ENCODE measurements around the gene PRPF4. TPM values are rescaled to one million over a fixed set of nuclear protein-coding genes. Genes with fewer than 3 reads are reported as not detected.
A peak's percentile ranks its signal among the peaks of the same experiment; 100 is the strongest.
"Not testable (repeated sequence)": the region's sequence is repeated elsewhere in the genome, so short reads cannot be mapped to it uniquely, and the experiment has no call there.

The PRPF4 gene
- total and polyA plus RNA-seq, 2 donors = 14.4 to 23.4 TPM

GRCh38 chr9:113249661-113250060 lies 25.8 kb upstream of the PRPF4 start:
- H3K4me3 ChIP-seq (ENCODE audit: low read depth, low read length); H3K27ac ChIP-seq (ENCODE audit: low read depth); H3K36me3 ChIP-seq (ENCODE audit: insufficient read depth); H3K4me1 ChIP-seq (ENCODE audit: insufficient read depth); DNase-seq (ENCODE audit: extremely low spot score): not testable (repeated sequence)
- 97% methylated on average over 2 of the region's 2 CpGs for WGBS

GRCh38 chr9:113250807-113251206 lies 24.7 kb upstream of the PRPF4 start:
- no peak for DNase-seq (ENCODE audit: extremely low spot score)
- Histone ChIP-seq H3K4me3 (ENCODE audit: low read depth, low read length) (no peak overlapping the region), H3K27ac (ENCODE audit: low read depth) (no peak overlapping the region), H3K36me3 (ENCODE audit: insufficient read depth) (no peaks in the 10 kb centered on the region), H3K4me1 (ENCODE audit: insufficient read depth) (no peaks in the 10 kb centered on the region)
- WGBS = 97% methylated on average over 2 of the region's 2 CpGs

- 94% methylated on average over 1 of the region's 1 CpG for WGBS
- Histone ChIP-seq H3K4me1 (ENCODE audit: insufficient read depth) (no peaks in the 10 kb centered on the region), H3K4me3 (ENCODE audit: low read depth, low read length) (no peak overlapping the region), H3K36me3 (ENCODE audit: insufficient read depth) (no peaks in the 10 kb centered on the region), H3K27ac (ENCODE audit: low read depth) (no peak overlapping the region)
- DNase-seq (ENCODE audit: extremely low spot score) = no peak
Measured at GRCh38 chr9:113254991-113255390, 20.5 kb upstream of the PRPF4 start.

GRCh38 chr9:113255438-113255837 lies 20.0 kb upstream of the PRPF4 start:
- no peak overlapping the region for H3K27ac ChIP-seq (ENCODE audit: low read depth)
- H3K36me3 ChIP-seq (ENCODE audit: insufficient read depth) = no peaks in the 10 kb centered on the region
- WGBS = 90% methylated on average over 6 of the region's 6 CpGs
- no peaks in the 10 kb centered on the region for H3K4me1 ChIP-seq (ENCODE audit: insufficient read depth)
- H3K4me3 ChIP-seq (ENCODE audit: low read depth, low read length) = no peak overlapping the region
- DNase-seq (ENCODE audit: extremely low spot score) = no peak

GRCh38 chr9:113257863-113258262 lies 17.6 kb upstream of the PRPF4 start:
- no peak for DNase-seq (ENCODE audit: extremely low spot score)
- H3K4me3 ChIP-seq (ENCODE audit: low read depth, low read length) = no peak overlapping the region
- H3K27ac ChIP-seq (ENCODE audit: low read depth) = no peak overlapping the region
- peaks cover 2% of the 10 kb centered on the region for H3K36me3 ChIP-seq (ENCODE audit: insufficient read depth)
- H3K4me1 ChIP-seq (ENCODE audit: insufficient read depth) = no peaks in the 10 kb centered on the region
- 97% methylated on average over 3 of the region's 3 CpGs for WGBS

GRCh38 chr9:113258282-113258681 lies 17.2 kb upstream of the PRPF4 start:
- H3K36me3 ChIP-seq (ENCODE audit: insufficient read depth) = peaks cover 2% of the 10 kb centered on the region
- H3K4me1 ChIP-seq (ENCODE audit: insufficient read depth) = no peaks in the 10 kb centered on the region
- no peak for DNase-seq (ENCODE audit: extremely low spot score)
- 59% methylated on average over 1 of the region's 1 CpG for WGBS
- H3K27ac ChIP-seq (ENCODE audit: low read depth) = no peak overlapping the region
- no peak overlapping the region for H3K4me3 ChIP-seq (ENCODE audit: low read depth, low read length)

GRCh38 chr9:113261917-113262671 lies 13.4 kb upstream of the PRPF4 start:
- Histone ChIP-seq H3K4me1 (ENCODE audit: insufficient read depth) (no peaks in the 10 kb centered on the region), H3K27ac (ENCODE audit: low read depth) (no peak overlapping the region), H3K36me3 (ENCODE audit: insufficient read depth) (peaks cover 4% of the 10 kb centered on the region), H3K4me3 (ENCODE audit: low read depth, low read length) (no peak overlapping the region)
- DNase-seq (ENCODE audit: extremely low spot score) = no peak
- WGBS = 89% methylated on average over 1 of the region's 1 CpG

- WGBS = 84% methylated on average over 3 of the region's 3 CpGs
- Histone ChIP-seq H3K27ac (ENCODE audit: low read depth) (no peak overlapping the region), H3K36me3 (ENCODE audit: insufficient read depth) (peaks cover 7% of the 10 kb centered on the region), H3K4me3 (ENCODE audit: low read depth, low read length) (no peak overlapping the region), H3K4me1 (ENCODE audit: insufficient read depth) (no peaks in the 10 kb centered on the region)
- no peak for DNase-seq (ENCODE audit: extremely low spot score)
Measured at GRCh38 chr9:113266174-113266573, 9.3 kb upstream of the PRPF4 start.

- 91% methylated on average over 4 of the region's 4 CpGs for WGBS
- no peak for DNase-seq (ENCODE audit: extremely low spot score)
- no peak overlapping the region for H3K27ac ChIP-seq (ENCODE audit: low read depth)
- H3K4me1 ChIP-seq (ENCODE audit: insufficient read depth) = no peaks in the 10 kb centered on the region
- no peak overlapping the region for H3K4me3 ChIP-seq (ENCODE audit: low read depth, low read length)
- peaks cover 11% of the 10 kb centered on the region for H3K36me3 ChIP-seq (ENCODE audit: insufficient read depth)
Measured at GRCh38 chr9:113267911-113268566, 7.4 kb upstream of the PRPF4 start.

GRCh38 chr9:113269355-113269754 lies 6.1 kb upstream of the PRPF4 start:
- no peaks in the 10 kb centered on the region for H3K4me1 ChIP-seq (ENCODE audit: insufficient read depth)

GRCh38 chr9:113269871-113270270 lies 5.6 kb upstream of the PRPF4 start:
- H3K4me3 ChIP-seq (ENCODE audit: low read depth, low read length) = no peak overlapping the region
- 86% methylated on average over 2 of the region's 2 CpGs for WGBS
- DNase-seq (ENCODE audit: extremely low spot score) = no peak
- no peaks in the 10 kb centered on the region for H3K4me1 ChIP-seq (ENCODE audit: insufficient read depth)
- no peak overlapping the region for H3K27ac ChIP-seq (ENCODE audit: low read depth)
- peaks cover 11% of the 10 kb centered on the region for H3K36me3 ChIP-seq (ENCODE audit: insufficient read depth)

More at GRCh38 chr9:113269355-113269754, 6.1 kb upstream of the PRPF4 start:
- Histone ChIP-seq H3K36me3 (ENCODE audit: insufficient read depth) (peaks cover 11% of the 10 kb centered on the region), H3K27ac (ENCODE audit: low read depth) (no peak overlapping the region), H3K4me3 (ENCODE audit: low read depth, low read length) (no peak overlapping the region)
- no peak for DNase-seq (ENCODE audit: extremely low spot score)
- 93% methylated on average over 2 of the region's 2 CpGs for WGBS

- Histone ChIP-seq H3K4me1 (ENCODE audit: insufficient read depth) (no peaks in the 10 kb centered on the region), H3K36me3 (ENCODE audit: insufficient read depth) (peaks cover 6% of the 10 kb centered on the region), H3K4me3 (ENCODE audit: low read depth, low read length) (peak overlapping the region; percentile 71), H3K27ac (ENCODE audit: low read depth) (peak overlapping the region; percentile 81)
- under 1% methylated on average over 15 of the region's 15 CpGs for WGBS
- peak; percentile 42 for DNase-seq (ENCODE audit: extremely low spot score)
Measured at GRCh38 chr9:113274474-113275156, 843 bp upstream of the PRPF4 start.

GRCh38 chr9:113278840-113279239 lies 3.4 kb downstream of the PRPF4 start:
- no peak for DNase-seq (ENCODE audit: extremely low spot score)
- Histone ChIP-seq H3K27ac (ENCODE audit: low read depth) (no peak overlapping the region), H3K4me1 (ENCODE audit: insufficient read depth) (no peaks in the 10 kb centered on the region), H3K4me3 (ENCODE audit: low read depth, low read length) (no peak overlapping the region), H3K36me3 (ENCODE audit: insufficient read depth) (peaks cover 14% of the 10 kb centered on the region)
- 90% methylated on average over 4 of the region's 4 CpGs for WGBS

GRCh38 chr9:113281356-113281755 lies 5.9 kb downstream of the PRPF4 start:
- 98% methylated on average over 4 of the region's 4 CpGs for WGBS
- H3K27ac ChIP-seq (ENCODE audit: low read depth) = no peak overlapping the region
- no peaks in the 10 kb centered on the region for H3K4me1 ChIP-seq (ENCODE audit: insufficient read depth)
- no peak overlapping the region for H3K4me3 ChIP-seq (ENCODE audit: low read depth, low read length)
- H3K36me3 ChIP-seq (ENCODE audit: insufficient read depth) = peaks cover 19% of the 10 kb centered on the region
- no peak for DNase-seq (ENCODE audit: extremely low spot score)
